Osteocyte (in vitro differentiated cells): ENCODE data around the gene METTL1. TPM values are rescaled to one million over a fixed set of nuclear protein-coding genes. Genes with fewer than 3 reads are reported as not detected.
A peak's percentile ranks its signal among the peaks of the same experiment; 100 is the strongest.

Experiments
- DNase-seq: peaks from one replicate; pipeline ENCODE4 v3.0.0; 2021; ENCODE audit warnings: mixed read lengths; ENCODE audit not compliant: unreplicated experiment; ENCODE audit errors: extremely low spot score
- H3K27ac Mint-ChIP-seq: one replicate; pipeline ENCODE4 v1.8.0; 2021; ENCODE audit warnings: mild to moderate bottlenecking, mixed read lengths; ENCODE audit not compliant: unreplicated experiment
- H3K27me3 Mint-ChIP-seq: one replicate; pipeline ENCODE4 v1.8.0; 2021; ENCODE audit warnings: mixed read lengths; ENCODE audit not compliant: unreplicated experiment
- H3K36me3 Mint-ChIP-seq: one replicate; pipeline ENCODE4 v1.8.0; 2021; ENCODE audit warnings: mixed read lengths; ENCODE audit not compliant: unreplicated experiment
- H3K4me1 Mint-ChIP-seq: one replicate; pipeline ENCODE4 v1.8.0; 2021; ENCODE audit warnings: mixed read lengths; ENCODE audit not compliant: unreplicated experiment
- H3K4me3 Mint-ChIP-seq: one replicate; pipeline ENCODE4 v1.8.0; 2021; ENCODE audit warnings: mild to moderate bottlenecking, moderate library complexity, mixed read lengths; ENCODE audit not compliant: unreplicated experiment
- H3K9me3 Mint-ChIP-seq: one replicate; pipeline ENCODE4 v1.8.0; 2021; ENCODE audit warnings: mixed read lengths; ENCODE audit not compliant: unreplicated experiment
- microRNA-seq: library from miRNA; unstranded; fragments of <30 nt; microRNA quantifications from one replicate; pipeline ENCODE4 v1.1.0, GENCODE V29; 2020; ENCODE audit not compliant: unreplicated experiment
- total RNA-seq: library from RNA; stranded (reverse); gene quantifications from 2 replicates; pipeline ENCODE4 v1.2.1, GENCODE V29; 2021
- TF ChIP-seq, protein P1 (sequence below): fragments of 200-600 bp; sonication (generic); IDR thresholded peaks from 2 replicates; pipeline ENCODE4 v1.5.0; 2021; ENCODE audit warnings: antibody characterized with exemption, mild to moderate bottlenecking, moderate library complexity

METTL1 gene
- total RNA-seq, 1 donor from 2014 or later: 23.9 TPM

DNA sequence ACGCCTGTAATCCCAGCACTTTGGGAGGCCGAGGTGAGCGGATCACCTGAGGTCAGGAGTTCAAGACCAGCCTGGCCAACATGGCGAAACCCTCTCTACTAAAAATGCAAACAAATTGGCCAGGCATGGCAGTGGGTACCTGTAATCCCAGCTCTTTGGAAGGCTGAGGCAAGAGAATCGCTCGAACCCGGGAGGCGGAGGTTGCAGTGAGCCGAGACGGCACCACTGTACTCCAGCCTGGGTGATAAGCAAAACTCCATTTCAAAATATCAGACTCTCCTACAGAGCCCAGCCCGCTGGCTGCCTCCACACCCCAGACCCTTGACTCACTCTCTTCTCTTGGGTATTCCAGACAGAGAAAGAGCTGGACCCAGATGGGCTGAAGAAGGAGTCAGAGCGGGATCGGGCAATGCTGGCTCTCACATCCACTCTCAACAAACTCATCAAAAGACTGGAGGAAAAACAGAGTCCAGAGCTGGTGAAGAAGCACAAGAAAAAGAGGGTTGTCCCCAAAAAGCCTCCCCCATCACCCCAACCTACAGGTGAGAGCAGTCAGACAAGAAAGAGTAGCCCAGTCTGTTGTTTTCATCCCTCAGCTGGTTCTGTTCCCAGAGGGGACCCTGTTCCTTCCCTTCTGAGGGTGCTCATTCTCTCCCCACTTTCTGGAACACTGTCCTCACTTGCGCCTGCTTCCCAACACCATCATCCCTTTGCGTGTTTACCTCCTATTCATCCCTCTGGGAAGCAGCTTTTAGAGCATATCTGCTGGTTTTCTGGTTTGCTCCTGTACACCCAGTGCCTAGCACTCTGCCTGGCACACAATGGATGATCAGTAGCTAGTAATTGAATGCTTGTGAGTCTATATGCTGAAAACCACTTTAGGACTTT lies 53.0 kb downstream of the METTL1 start:
- Mint-ChIP-seq H3K36me3 (peaks cover 28% of the 10 kb centered on the region), H3K27me3 (no peaks in the 10 kb centered on the region), H3K27ac (no peak overlapping the region), H3K4me1 (peaks cover 12% of the 10 kb centered on the region), H3K9me3 (no peaks in the 10 kb centered on the region), H3K4me3 (no peak overlapping the region)
- TF ChIP-seq, protein P1, sequence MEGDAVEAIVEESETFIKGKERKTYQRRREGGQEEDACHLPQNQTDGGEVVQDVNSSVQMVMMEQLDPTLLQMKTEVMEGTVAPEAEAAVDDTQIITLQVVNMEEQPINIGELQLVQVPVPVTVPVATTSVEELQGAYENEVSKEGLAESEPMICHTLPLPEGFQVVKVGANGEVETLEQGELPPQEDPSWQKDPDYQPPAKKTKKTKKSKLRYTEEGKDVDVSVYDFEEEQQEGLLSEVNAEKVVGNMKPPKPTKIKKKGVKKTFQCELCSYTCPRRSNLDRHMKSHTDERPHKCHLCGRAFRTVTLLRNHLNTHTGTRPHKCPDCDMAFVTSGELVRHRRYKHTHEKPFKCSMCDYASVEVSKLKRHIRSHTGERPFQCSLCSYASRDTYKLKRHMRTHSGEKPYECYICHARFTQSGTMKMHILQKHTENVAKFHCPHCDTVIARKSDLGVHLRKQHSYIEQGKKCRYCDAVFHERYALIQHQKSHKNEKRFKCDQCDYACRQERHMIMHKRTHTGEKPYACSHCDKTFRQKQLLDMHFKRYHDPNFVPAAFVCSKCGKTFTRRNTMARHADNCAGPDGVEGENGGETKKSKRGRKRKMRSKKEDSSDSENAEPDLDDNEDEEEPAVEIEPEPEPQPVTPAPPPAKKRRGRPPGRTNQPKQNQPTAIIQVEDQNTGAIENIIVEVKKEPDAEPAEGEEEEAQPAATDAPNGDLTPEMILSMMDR: no peak
- DNase-seq: peak; percentile 66

Small RNA genes within 50 kb of the gene (microRNA-seq; reads per million reads assigned to microRNA genes)
- not detected for gene MIR6759

Other genes starting within 250 kb of the METTL1 start
- gene MBD6, start 249.3 kb downstream of the METTL1 start, total RNA-seq: 104 and 105 TPM in 2 replicates
- 149 and 155 TPM in 2 replicates for gene DCTN2, start 224.9 kb downstream of the METTL1 start, total RNA-seq
- gene KIF5A, start 222.1 kb downstream of the METTL1 start, total RNA-seq: 0.43 and 0.73 TPM in 2 replicates
- gene PIP4K2C, start 180.9 kb downstream of the METTL1 start, total RNA-seq: 30.4 and 34.9 TPM in 2 replicates
- gene DTX3, start 167.3 kb downstream of the METTL1 start, total RNA-seq: 26.5 and 29.9 TPM in 2 replicates
- gene ARHGEF25, start 160.7 kb downstream of the METTL1 start, total RNA-seq: 25.8 and 27.6 TPM in 2 replicates
- gene B4GALNT1, start 138.9 kb downstream of the METTL1 start, total RNA-seq: 5.6 and 6.9 TPM in 2 replicates
- 338 and 363 TPM in 2 replicates for gene OS9, start 78.0 kb downstream of the METTL1 start, total RNA-seq
- 2.4 and 2.6 TPM in 2 replicates for gene AGAP2, start 33.4 kb downstream of the METTL1 start, total RNA-seq
- 36.2 and 37.4 TPM in 2 replicates for gene TSPAN31, start 27.1 kb downstream of the METTL1 start, total RNA-seq
- 137 and 142 TPM in 2 replicates for gene CDK4, start 19.8 kb downstream of the METTL1 start, total RNA-seq
- 19.2 and 21.1 TPM in 2 replicates for gene MARCHF9, start 17.0 kb downstream of the METTL1 start, total RNA-seq
- gene CYP27B1, start 5.0 kb downstream of the METTL1 start, total RNA-seq: 1.7 and 2.3 TPM in 2 replicates
- gene EEF1AKMT3, start 509 bp upstream of the METTL1 start, total RNA-seq: 9.8 and 11.8 TPM in 2 replicates
- gene TSFM, start 10.7 kb upstream of the METTL1 start, total RNA-seq: 23.6 and 28.5 TPM in 2 replicates
- 4.7 and 6.0 TPM in 2 replicates for gene AVIL, start 46.6 kb upstream of the METTL1 start, total RNA-seq
- 171 and 179 TPM in 2 replicates for gene CTDSP2, start 74.6 kb upstream of the METTL1 start, total RNA-seq
- 2.6 and 3.2 TPM in 2 replicates for gene ATP23, start 169.5 kb upstream of the METTL1 start, total RNA-seq